H9 (cell line): ENCODE results near the gene RXFP3. TPM values are rescaled to one million over a fixed set of nuclear protein-coding genes. Genes with fewer than 3 reads are reported as not detected.

ENCODE experiments used
- DNase-seq: peaks from one replicate; pipeline ENCODE4 v3.0.0-alpha.2; 2017
- H2AFZ ChIP-seq: one replicate; pipeline ENCODE4 v1.6.1; 2013; ENCODE audit warnings: mild to moderate bottlenecking, low read length, control low read depth, moderate library complexity
- H2AK5ac ChIP-seq: 2 replicates; pipeline ENCODE4 v1.6.1; 2013; ENCODE audit warnings: low read length, control low read depth, mixed read lengths; ENCODE audit not compliant: insufficient read length
- H2BK120ac ChIP-seq: one replicate; pipeline ENCODE4 v1.6.1; 2013; ENCODE audit warnings: low read depth, mild to moderate bottlenecking, low read length, control low read depth, inconsistent platforms; ENCODE audit not compliant: poor library complexity, severe bottlenecking
- H2BK12ac ChIP-seq: 2 replicates; pipeline ENCODE4 v1.6.1; 2013; ENCODE audit warnings: low read length, control low read depth, mixed read lengths, low read depth; ENCODE audit not compliant: insufficient read length
- H2BK15ac ChIP-seq: 2 replicates; pipeline ENCODE4 v1.6.1; 2013; ENCODE audit warnings: low read depth, low read length, control low read depth
- H2BK20ac ChIP-seq: one replicate; pipeline ENCODE4 v1.6.1; 2013; ENCODE audit warnings: low read depth, mild to moderate bottlenecking, low read length, control low read depth, inconsistent platforms; ENCODE audit not compliant: poor library complexity, severe bottlenecking
- H2BK5ac ChIP-seq: 2 replicates; pipeline ENCODE4 v1.6.1; 2013; ENCODE audit warnings: low read length, control low read depth, mixed read lengths; ENCODE audit not compliant: insufficient read length
- H3K14ac ChIP-seq: 2 replicates; pipeline ENCODE4 v1.6.1; 2013; ENCODE audit warnings: low read length, control low read depth; ENCODE audit not compliant: insufficient read depth
- H3K18ac ChIP-seq: 2 replicates; pipeline ENCODE4 v1.6.1; 2013; ENCODE audit warnings: low read depth, mild to moderate bottlenecking, mixed read lengths, low read length, control low read depth; ENCODE audit not compliant: insufficient read length
- H3K23ac ChIP-seq: 2 replicates; pipeline ENCODE4 v1.6.1; 2013; ENCODE audit warnings: low read length, control low read depth, mixed read lengths, low read depth; ENCODE audit not compliant: insufficient read length
- H3K23me2 ChIP-seq: 2 replicates; pipeline ENCODE4 v1.6.1; 2013; ENCODE audit warnings: low read depth, mild to moderate bottlenecking, mixed read lengths, low read length, control low read depth; ENCODE audit not compliant: insufficient read length, poor library complexity, severe bottlenecking
- H3K27ac ChIP-seq: 2 replicates; pipeline ENCODE4 v1.5.1; 2013; ENCODE audit warnings: low read length, control low read depth, mixed read lengths, low read depth; ENCODE audit not compliant: insufficient read length
- H3K27me3 ChIP-seq: 2 replicates; pipeline ENCODE4 v1.6.1; 2013; ENCODE audit warnings: low read length, control low read depth, inconsistent platforms; ENCODE audit not compliant: insufficient read depth
- H3K4ac ChIP-seq: 2 replicates; pipeline ENCODE4 v1.6.1; 2013; ENCODE audit warnings: low read depth, mild to moderate bottlenecking, control low read depth, inconsistent platforms, low read length, moderate library complexity
- H3K4me1 ChIP-seq: 2 replicates; pipeline ENCODE4 v1.6.1; 2013; ENCODE audit warnings: low read length, control low read depth, inconsistent platforms; ENCODE audit not compliant: insufficient read depth
- H3K4me2 ChIP-seq: 2 replicates; pipeline ENCODE4 v1.6.1; 2013; ENCODE audit warnings: low read length, control low read depth, mixed read lengths; ENCODE audit not compliant: insufficient read length, insufficient read depth
- H3K56ac ChIP-seq: 2 replicates; pipeline ENCODE4 v1.6.1; 2013; ENCODE audit warnings: low read depth, mild to moderate bottlenecking, mixed read lengths, low read length, control low read depth; ENCODE audit not compliant: insufficient read length
- H3K79me1 ChIP-seq: 2 replicates; pipeline ENCODE4 v1.6.1; 2013; ENCODE audit warnings: low read depth, mild to moderate bottlenecking, moderate library complexity, low read length, control low read depth, inconsistent platforms; ENCODE audit not compliant: insufficient read depth, poor library complexity, severe bottlenecking
- H3K79me2 ChIP-seq: 2 replicates; pipeline ENCODE4 v1.6.1; 2013; ENCODE audit warnings: low read length, control low read depth, inconsistent platforms; ENCODE audit not compliant: insufficient read depth
- H3K9ac ChIP-seq: 2 replicates; pipeline ENCODE4 v1.6.1; 2013; ENCODE audit warnings: low read length, control low read depth, mixed read lengths; ENCODE audit not compliant: insufficient read length; ENCODE audit errors: extremely low read depth
- H3K9me3 ChIP-seq: one replicate; pipeline ENCODE4 v1.6.1; 2013; ENCODE audit warnings: low read depth, low read length, inconsistent platforms; ENCODE audit not compliant: control insufficient read depth
- H3T11ph ChIP-seq: one replicate; pipeline ENCODE4 v1.6.1; 2013; ENCODE audit warnings: mild to moderate bottlenecking, low read length, control low read depth, inconsistent platforms
- H4K20me1 ChIP-seq: one replicate; pipeline ENCODE4 v1.6.1; 2013; ENCODE audit not compliant: control insufficient read depth, insufficient read length, insufficient read depth
- H4K5ac ChIP-seq: 2 replicates; pipeline ENCODE4 v1.6.1; 2013; ENCODE audit warnings: low read depth, mild to moderate bottlenecking, mixed read lengths, low read length, control low read depth; ENCODE audit not compliant: insufficient read length
- H4K8ac ChIP-seq: replicated peaks from 2 replicates; pipeline ENCODE4 v1.6.1; 2013; ENCODE audit warnings: low read length, control low read depth, mixed read lengths, low read depth; ENCODE audit not compliant: insufficient read length
- H4K91ac ChIP-seq: 2 replicates; pipeline ENCODE4 v1.6.1; 2013; ENCODE audit warnings: low read depth, mild to moderate bottlenecking, moderate library complexity, mixed read lengths, low read length, control low read depth; ENCODE audit not compliant: insufficient read length
- H3K27ac Mint-ChIP-seq, 3 experiments: 2 replicates in 2 of 3; 3 replicates in 1 of 3; pipeline ENCODE4 v1.8.0; 2020 to 2021; ENCODE audit warnings: mixed read lengths in 3 of 3, mild to moderate bottlenecking in 1 of 3, moderate library complexity in 1 of 3
- H3K27me3 Mint-ChIP-seq: 2 replicates; pipeline ENCODE4 v1.8.0; 2021; ENCODE audit warnings: low read depth, mild to moderate bottlenecking, moderate library complexity, mixed read lengths
- H3K36me3 Mint-ChIP-seq, 3 experiments: 2 replicates in 2 of 3; 3 replicates in 1 of 3; pipeline ENCODE4 v1.8.0; 2020 to 2021; ENCODE audit warnings: low read depth in 3 of 3, mixed read lengths in 3 of 3; ENCODE audit not compliant: insufficient read depth in 1 of 3
- H3K4me1 Mint-ChIP-seq, 2 experiments: 2 replicates each; pipeline ENCODE4 v1.8.0; 2020; ENCODE audit warnings: mixed read lengths in 2 of 2
- H3K4me3 Mint-ChIP-seq, 2 experiments: 2 replicates in 1 of 2; 3 replicates in 1 of 2; pipeline ENCODE4 v1.8.0; 2020 to 2021; ENCODE audit warnings: mild to moderate bottlenecking in 2 of 2, mixed read lengths in 2 of 2, moderate library complexity in 1 of 2
- H3K9me3 Mint-ChIP-seq, 2 experiments: 2 replicates in 1 of 2; 3 replicates in 1 of 2; pipeline ENCODE4 v1.8.0; 2020; ENCODE audit warnings: mild to moderate bottlenecking in 2 of 2, mixed read lengths in 2 of 2, moderate library complexity in 1 of 2
- CTCF ChIP-seq: fragments of 200-600 bp; sonication (generic); conservative IDR thresholded peaks from 3 replicates; pipeline ENCODE4 v1.8.0; 2021; ENCODE audit warnings: antibody characterized with exemption, mild to moderate bottlenecking
- WGBS: extraction: QIAGEN DNeasy Blood & Tissue Kit; methylation state at CpG from one replicate; pipeline ENCODE4 v1.1.7; 2013; ENCODE audit warnings: missing lambda C conversion rate, low lambda C conversion rate, mixed read lengths; ENCODE audit not compliant: insufficient read length; ENCODE audit errors: extremely low coverage; 5-methylcytosine and 5-hydroxymethylcytosine counted together
- total RNA-seq: library from RNA; stranded (reverse); gene quantifications from 2 replicates; pipeline ENCODE4 v1.2.1, GENCODE V29; 2021

Gene RXFP3
- total RNA-seq, 1 experiment from 2014 or later = not detected

GRCh38 chr5:33939556-33940262 lies 3.5 kb downstream of the RXFP3 start:
- H3K27ac ChIP-seq = no peak overlapping the region
- peaks cover 38% of the 10 kb centered on the region for H3K27me3 Mint-ChIP-seq

More at GRCh38 chr5:33939556-33940262, 3.5 kb downstream of the RXFP3 start:
- Histone ChIP-seq H3K18ac (no peak overlapping the region), H3K27me3 (peaks cover 11% of the 10 kb centered on the region; the same call in 1 of the 2 replicates), H3K14ac (no peak overlapping the region), H3K9ac (no peak overlapping the region), H3K23me2 (peaks cover 10% of the 10 kb centered on the region), H2BK120ac (no peak overlapping the region), H3K4me2 (no peak overlapping the region), H2AFZ (no peak overlapping the region), H3T11ph (no peak overlapping the region), H2BK12ac (no peak overlapping the region), H4K91ac (no peak overlapping the region), H3K56ac (no peak overlapping the region), H3K9me3 (no peaks in the 10 kb centered on the region), H4K5ac (no peak overlapping the region), H4K8ac (no peak overlapping the region), H3K79me1 (no peaks in the 10 kb centered on the region), H2BK5ac (no peak overlapping the region), H2BK15ac (no peak overlapping the region), H3K4me1 (0 out of 2 replicates have a peak, but pooled peaks cover under 1% of the 10 kb centered on the region), H2BK20ac (no peak overlapping the region), H2AK5ac (no peak overlapping the region), H3K79me2 (no peaks in the 10 kb centered on the region), H4K20me1 (no peaks in the 10 kb centered on the region), H3K4ac (no peak overlapping the region), H3K23ac (no peak overlapping the region)
- no peak for DNase-seq
- no peak for TF ChIP-seq CTCF
- no peaks in the 10 kb centered on the region for H3K9me3 Mint-ChIP-seq
- H3K27ac Mint-ChIP-seq = no peak overlapping the region
- H3K4me1 Mint-ChIP-seq = peaks cover 15 to 26% of the 10 kb centered on the region in 2 experiments
- H3K36me3 Mint-ChIP-seq = no peaks in the 10 kb centered on the region
- no CpG with 5 or more reads among the region's 8 CpGs for WGBS
- no peak overlapping the region for H3K4me3 Mint-ChIP-seq
